GM19395 (cell line): ENCODE measurements around the gene GRM4.

ENCODE experiments used
- ATAC-seq: cut with Tn5 transposase; IDR thresholded peaks from one replicate; pipeline ENCODE4 v1.9.1; 2021; ENCODE audit warnings: mild to moderate bottlenecking, moderate library complexity; ENCODE audit not compliant: unreplicated experiment

GRM4 gene

GRCh38 chr6:33983721-33984465, 162.0 kb downstream of the GRM4 start:
- no peak for ATAC-seq

GRCh38 chr6:33983109-33983716, 162.7 kb downstream of the GRM4 start:
- no peak for ATAC-seq

- no peak for ATAC-seq
These were observed 164.0 kb downstream of the GRM4 start for GRCh38 chr6:33981861-33982260.

DNA sequence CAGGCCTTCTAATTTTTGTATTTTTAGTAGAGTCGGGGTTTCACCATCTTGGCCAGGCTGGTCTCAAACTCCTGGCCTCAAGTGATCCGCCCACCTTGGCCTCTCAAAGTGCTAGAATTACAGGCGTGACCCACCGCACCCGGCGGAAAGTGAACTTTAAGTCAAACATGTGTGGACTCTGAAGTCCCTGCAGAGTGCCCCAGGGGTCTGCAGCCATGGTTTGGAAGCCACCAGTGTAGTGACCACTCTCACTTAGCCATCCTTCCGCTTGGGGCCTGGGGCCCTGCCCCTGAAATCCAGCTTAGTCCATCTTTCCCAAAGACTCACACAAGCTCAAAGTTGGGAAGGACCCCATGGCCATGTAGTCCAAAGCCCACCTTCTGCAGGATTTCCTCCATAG, 164.5 kb downstream of the GRM4 start:
- ATAC-seq, result no peak

- ATAC-seq, result no peak
These were observed 165.4 kb downstream of the GRM4 start for GRCh38 chr6:33980176-33981175.

DNA sequence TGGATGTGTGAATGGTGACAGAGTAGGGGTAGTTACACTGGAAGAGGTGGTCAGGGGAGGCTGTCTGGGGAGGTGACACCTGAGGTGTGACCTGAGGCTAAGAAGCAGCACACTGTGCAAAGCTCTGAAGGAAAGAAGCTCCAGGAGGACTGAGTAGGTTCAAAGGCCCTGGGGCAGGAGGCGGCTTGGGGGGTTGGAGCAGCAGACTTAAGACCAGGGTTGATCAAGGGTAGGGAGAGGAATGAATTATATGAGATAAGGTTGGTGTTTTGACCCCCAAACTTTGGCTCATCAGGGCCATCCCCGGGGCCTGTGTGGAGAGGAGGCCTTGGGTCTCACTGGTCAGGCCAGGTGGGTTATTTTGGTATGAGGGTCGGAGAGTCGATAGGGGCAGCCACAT, 166.1 kb downstream of the GRM4 start:
- ATAC-seq, result no peak

DNA sequence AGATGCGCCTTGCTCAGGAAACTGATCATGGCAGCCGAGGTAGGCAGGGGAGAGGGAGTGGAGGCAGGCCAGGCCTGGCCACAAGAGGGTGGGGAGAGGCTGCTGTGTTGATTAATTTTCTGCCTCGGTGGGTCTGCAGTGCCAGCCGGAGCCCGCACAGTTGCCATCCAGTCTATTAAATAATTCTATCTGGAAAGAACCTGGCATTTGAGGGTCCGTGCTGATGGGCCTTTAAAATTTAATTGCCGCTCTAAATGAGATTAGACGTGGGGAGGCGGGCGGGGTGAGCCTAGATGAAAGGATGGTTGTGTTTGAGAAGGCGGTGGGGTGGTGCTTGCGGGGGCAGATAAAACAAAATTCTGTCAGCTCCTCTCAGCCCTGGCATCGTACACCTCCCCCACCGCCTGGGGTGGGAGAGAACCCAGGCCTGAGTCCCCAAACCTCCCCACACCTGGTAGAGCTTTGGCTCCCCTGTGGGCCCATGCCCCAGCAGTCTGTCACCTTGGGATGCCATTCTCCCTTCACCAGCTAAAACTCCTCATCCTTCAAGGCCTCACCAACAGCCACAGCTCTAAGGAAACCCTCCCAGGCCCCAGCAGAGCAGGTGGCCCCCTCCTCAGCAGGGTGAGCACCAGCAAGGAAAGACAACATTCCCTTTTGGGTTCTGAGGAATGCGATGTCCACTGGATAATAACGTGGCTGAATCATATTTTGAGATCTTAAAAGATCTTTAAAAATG, 167.3 kb downstream of the GRM4 start:
- ATAC-seq, result no peak

- no peak for ATAC-seq
These were observed 168.1 kb downstream of the GRM4 start for GRCh38 chr6:33977606-33978411.

GRCh38 chr6:33976437-33977360, 169.2 kb downstream of the GRM4 start:
- no peak for ATAC-seq

GRCh38 chr6:33975661-33976436, 170.0 kb downstream of the GRM4 start:
- ATAC-seq, result no peak

DNA sequence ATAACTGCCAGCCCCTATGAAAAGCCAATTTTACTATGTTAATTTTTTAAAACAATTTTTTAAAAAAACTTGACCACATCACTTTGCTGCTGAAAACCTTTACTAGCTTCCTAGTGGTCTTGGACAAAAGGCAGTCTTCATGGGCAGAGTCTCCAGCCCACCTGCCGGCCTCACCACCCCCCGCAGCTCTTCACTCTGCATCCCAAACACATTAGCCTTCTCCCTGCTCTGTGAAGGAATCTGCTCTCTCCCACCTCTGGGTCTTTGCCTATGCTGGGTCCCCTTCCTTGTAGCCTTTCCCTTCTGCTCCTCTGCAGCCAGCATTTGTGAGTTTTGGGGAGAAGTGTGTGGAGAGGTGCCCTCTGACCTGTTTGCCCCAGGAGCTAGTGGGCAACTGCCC, 171.4 kb downstream of the GRM4 start:
- no peak for ATAC-seq

- no peak for ATAC-seq
These were observed 171.9 kb downstream of the GRM4 start for GRCh38 chr6:33974030-33974429.

DNA sequence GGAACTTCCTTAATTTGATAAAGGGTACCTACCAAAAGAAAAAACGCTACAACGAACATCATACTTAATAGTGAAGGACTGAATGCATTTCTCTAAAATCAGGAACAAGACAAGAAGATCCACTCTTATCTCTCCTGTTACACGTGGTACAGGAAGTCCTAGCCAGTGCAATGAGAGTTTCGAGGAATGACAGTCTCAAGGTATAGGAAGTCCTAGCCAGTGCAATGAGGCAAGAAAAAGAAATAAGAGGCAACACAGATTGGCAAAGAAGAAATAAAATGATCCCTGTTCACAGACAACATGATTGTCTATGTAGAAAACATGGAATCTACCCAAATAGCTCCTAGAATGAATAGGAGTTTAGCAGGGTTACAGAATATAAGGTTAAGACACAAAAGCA, 174.3 kb downstream of the GRM4 start:
- ATAC-seq, result no peak
